ENCODE results near the gene ARMC5.
"Not testable (repeated sequence)": the region's sequence is repeated elsewhere in the genome, so short reads cannot be mapped to it uniquely, and the experiment has no call there.

Gene ARMC5

GRCh38 chr16:31477220-31478216 lies 18.2 kb downstream of the ARMC5 start:
- peak; percentile 47 for ATAC-seq
- H3K9me3 Mint-ChIP-seq, result no peaks in the 10 kb centered on the region
- peaks cover 30% of the 10 kb centered on the region for H3K4me1 Mint-ChIP-seq
- peak; percentile 37 to 47 for DNase-seq
- peaks cover 31% of the 10 kb centered on the region for H3K27me3 Mint-ChIP-seq
- peak overlapping the region in 1 of 2 donors; percentile 40 for H3K27ac Mint-ChIP-seq
- H3K4me3 Mint-ChIP-seq, result peak overlapping the region; percentile 84

- H3K4me3 Mint-ChIP-seq, result no peak overlapping the region
- no peaks in the 10 kb centered on the region for H3K9me3 Mint-ChIP-seq
- no peak overlapping the region for H3K27ac Mint-ChIP-seq
- no peak for ATAC-seq
- H3K4me1 Mint-ChIP-seq, result peaks cover 27% of the 10 kb centered on the region
- H3K27me3 Mint-ChIP-seq, result peaks cover 18% of the 10 kb centered on the region
- no peak for DNase-seq
Observed at GRCh38 chr16:31478956-31479355, 19.7 kb downstream of the ARMC5 start.

- Mint-ChIP-seq H3K4me1 (peaks cover 27% of the 10 kb centered on the region), H3K27ac (no peak overlapping the region), H3K9me3 (no peaks in the 10 kb centered on the region), H3K4me3 (no peak overlapping the region), H3K27me3 (peaks cover 10% of the 10 kb centered on the region)
- DNase-seq (no peak), ATAC-seq (no peak)
Observed at GRCh38 chr16:31479751-31480150, 20.4 kb downstream of the ARMC5 start.

- no peaks in the 10 kb centered on the region for H3K9me3 Mint-ChIP-seq
Observed at GRCh38 chr16:31480851-31481536, 21.7 kb downstream of the ARMC5 start.

GRCh38 chr16:31483081-31483480 lies 23.8 kb downstream of the ARMC5 start, which contains the start of gene SLC5A2:
Gene SLC5A2, plus strand, starts transcription at chr16:31483123. Its CDS starts 14 bp downstream, at chr16:31483137.
- DNase-seq, result no peak
- Mint-ChIP-seq H3K27me3 (peaks cover 10% of the 10 kb centered on the region), H3K4me1 (peaks cover 23% of the 10 kb centered on the region), H3K9me3 (no peaks in the 10 kb centered on the region), H3K4me3 (no peak within 1 kb of the TSS), H3K27ac (no peak within 1 kb of the TSS)
- ATAC-seq, result no peak

More at GRCh38 chr16:31480851-31481536, 21.7 kb downstream of the ARMC5 start:
- H3K27ac Mint-ChIP-seq, result no peak overlapping the region
- H3K27me3 Mint-ChIP-seq, result peaks cover 11% of the 10 kb centered on the region
- ATAC-seq (no peak), DNase-seq (no peak)
- no peak overlapping the region for H3K4me3 Mint-ChIP-seq
- H3K4me1 Mint-ChIP-seq, result peaks cover 27% of the 10 kb centered on the region

- H3K9me3 Mint-ChIP-seq, ATAC-seq, H3K27me3 Mint-ChIP-seq, DNase-seq, H3K4me3 Mint-ChIP-seq: not testable (repeated sequence)
- Mint-ChIP-seq H3K4me1 (peaks cover 20% of the 10 kb centered on the region), H3K27ac (peak overlapping the region in 1 of 2 donors; percentile 94)
Observed at GRCh38 chr16:31484048-31484447, 24.7 kb downstream of the ARMC5 start.

- Mint-ChIP-seq H3K4me1 (peaks cover 20% of the 10 kb centered on the region), H3K27me3 (peaks cover 10% of the 10 kb centered on the region), H3K4me3 (no peak overlapping the region), H3K27ac (peak overlapping the region in 1 of 2 donors; percentile 39), H3K9me3 (no peaks in the 10 kb centered on the region)
- DNase-seq (no peak), ATAC-seq (no peak)
Observed at GRCh38 chr16:31484491-31485171, 25.3 kb downstream of the ARMC5 start.

GRCh38 chr16:31485571-31485970 lies 26.3 kb downstream of the ARMC5 start:
- peaks cover 10% of the 10 kb centered on the region for H3K27me3 Mint-ChIP-seq
- no peaks in the 10 kb centered on the region for H3K9me3 Mint-ChIP-seq
- no peak overlapping the region for H3K4me3 Mint-ChIP-seq

GRCh38 chr16:31486045-31486444 lies 26.7 kb downstream of the ARMC5 start:
- DNase-seq (no peak), ATAC-seq (no peak)
- Mint-ChIP-seq H3K4me1 (peaks cover 20% of the 10 kb centered on the region), H3K9me3 (no peaks in the 10 kb centered on the region), H3K4me3 (peak overlapping the region; percentile 2 to 94), H3K27ac (no peak overlapping the region), H3K27me3 (peaks cover 10% of the 10 kb centered on the region)

More at GRCh38 chr16:31485571-31485970, 26.3 kb downstream of the ARMC5 start:
- H3K27ac Mint-ChIP-seq, result no peak overlapping the region
- no peak for ATAC-seq
- H3K4me1 Mint-ChIP-seq, result peaks cover 20% of the 10 kb centered on the region
- DNase-seq, result no peak

GRCh38 chr16:31487071-31487719 lies 27.9 kb downstream of the ARMC5 start:
- peak overlapping the region in 1 of 2 donors; percentile 89 for H3K27ac Mint-ChIP-seq
- DNase-seq, result no peak
- H3K4me1 Mint-ChIP-seq, result peaks cover 20% of the 10 kb centered on the region
- H3K27me3 Mint-ChIP-seq, result peaks cover 10% of the 10 kb centered on the region
- H3K9me3 Mint-ChIP-seq, result no peaks in the 10 kb centered on the region
- ATAC-seq, result no peak
- H3K4me3 Mint-ChIP-seq, result peak overlapping the region; percentile 93 to 94

- peaks cover 20% of the 10 kb centered on the region for H3K4me1 Mint-ChIP-seq
- peak overlapping the region; percentile 93 to 94 for H3K4me3 Mint-ChIP-seq
- no peaks in the 10 kb centered on the region for H3K9me3 Mint-ChIP-seq
- ATAC-seq (peak; percentile 90), DNase-seq (peak; percentile 59 to 65)
- H3K27me3 Mint-ChIP-seq, result peaks cover 10% of the 10 kb centered on the region
- peak overlapping the region in 1 of 2 donors; percentile 89 for H3K27ac Mint-ChIP-seq
Observed at GRCh38 chr16:31487720-31488467, 28.6 kb downstream of the ARMC5 start.

- H3K4me3 Mint-ChIP-seq, result peak overlapping the region in 1 of 2 donors; percentile 94
- ATAC-seq (no peak), DNase-seq (no peak)
- peaks cover 20% of the 10 kb centered on the region for H3K4me1 Mint-ChIP-seq
- H3K27ac Mint-ChIP-seq, result no peak overlapping the region
- peaks cover 10% of the 10 kb centered on the region for H3K27me3 Mint-ChIP-seq
- H3K9me3 Mint-ChIP-seq, result no peaks in the 10 kb centered on the region
Observed at GRCh38 chr16:31488468-31489297, 29.4 kb downstream of the ARMC5 start.

- Mint-ChIP-seq H3K4me1 (peaks cover 20% of the 10 kb centered on the region), H3K27me3 (peaks cover 10% of the 10 kb centered on the region)
Observed at GRCh38 chr16:31489298-31489564, 29.9 kb downstream of the ARMC5 start.

More at GRCh38 chr16:31489298-31489564, 29.9 kb downstream of the ARMC5 start:
- Mint-ChIP-seq H3K9me3 (no peaks in the 10 kb centered on the region), H3K4me3 (no peak overlapping the region), H3K27ac (no peak overlapping the region)
- ATAC-seq (no peak), DNase-seq (no peak)

Measured in stimulated activated naive CD8-positive, alpha-beta T cell treated with anti-CD3 and anti-CD28 coated beads, Interleukin-15, amount 100 ng/mL, for 72 hours (primary cell).